ENCODE measurements around the gene BRCA1.

BRCA1 gene

DNA sequence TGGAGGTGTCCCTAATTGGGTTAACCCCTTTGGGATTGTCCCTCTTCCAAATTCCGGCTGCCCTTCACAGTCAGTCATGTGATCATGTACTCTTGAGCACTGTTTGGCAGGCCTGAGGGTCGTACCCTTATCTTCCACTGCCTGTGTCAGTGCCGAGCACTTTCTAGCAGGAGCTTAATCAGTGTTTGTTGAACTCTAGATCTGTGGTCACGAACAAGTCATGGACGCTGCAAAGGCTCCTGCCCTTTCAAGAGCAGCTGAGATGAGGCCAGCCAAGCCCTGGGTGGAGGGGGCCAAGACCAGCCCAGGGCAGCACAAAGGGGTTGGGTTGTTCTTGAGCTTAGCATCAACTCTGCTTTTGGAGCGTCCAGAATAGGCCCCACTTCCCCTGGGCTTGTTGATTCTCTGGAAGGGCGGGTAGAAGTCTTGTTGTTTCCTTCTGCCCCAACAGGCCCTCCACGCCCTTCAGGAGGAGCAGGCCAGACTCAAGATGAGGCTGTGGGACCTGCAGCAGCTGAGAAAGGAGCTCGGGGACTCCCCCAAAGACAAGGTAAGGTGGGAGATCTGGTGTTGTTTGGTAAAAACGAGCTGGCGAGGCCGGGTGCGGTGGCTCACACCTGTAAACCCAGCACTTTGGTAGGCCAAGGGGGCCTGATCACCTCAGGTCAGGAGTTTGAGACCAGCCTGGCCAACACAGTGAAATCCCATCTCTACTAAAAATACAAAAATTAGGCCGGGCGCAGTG lies 113.3 kb downstream of the BRCA1 start:
- no peak overlapping the region for H3K27ac ChIP-seq (replicated peaks)

DNA sequence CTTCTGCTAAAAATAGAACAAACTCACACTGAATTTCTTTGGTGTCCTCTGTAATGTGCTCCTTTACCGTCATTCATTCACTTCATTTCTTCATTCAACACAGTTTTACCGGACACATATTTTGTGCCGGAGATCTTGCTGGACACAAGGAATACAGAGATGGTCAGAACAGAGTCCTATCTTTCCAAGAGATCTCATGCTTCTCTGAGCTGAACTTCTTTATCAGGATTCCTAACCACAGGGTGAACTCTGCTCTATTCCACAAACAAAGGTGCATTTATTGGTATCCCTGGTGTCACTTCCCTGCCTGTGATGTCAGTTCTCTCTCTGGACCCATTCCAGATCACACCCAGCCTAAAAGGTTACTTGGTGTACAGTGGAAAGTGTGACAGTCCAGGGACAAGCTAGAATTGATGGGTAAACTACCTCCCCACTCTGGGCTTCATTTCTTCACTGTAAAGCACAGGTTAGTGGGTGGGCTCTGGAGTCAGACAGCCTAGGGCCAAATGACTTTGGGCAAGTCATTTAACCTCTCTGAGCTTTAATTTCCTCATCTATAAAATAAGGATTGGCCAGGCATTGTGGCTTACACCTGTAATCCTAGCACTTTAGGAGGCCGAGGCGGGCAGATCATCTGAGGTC lies 114.4 kb downstream of the BRCA1 start:
- H3K27ac ChIP-seq (replicated peaks), result no peak overlapping the region

More for the DNA sequence above, 113.3 kb downstream of the BRCA1 start:
- no peak for DNase-seq (ENCODE audit: low read depth in 1 of 2, low spot score in 1 of 2)
- TF ChIP-seq, protein P1, sequence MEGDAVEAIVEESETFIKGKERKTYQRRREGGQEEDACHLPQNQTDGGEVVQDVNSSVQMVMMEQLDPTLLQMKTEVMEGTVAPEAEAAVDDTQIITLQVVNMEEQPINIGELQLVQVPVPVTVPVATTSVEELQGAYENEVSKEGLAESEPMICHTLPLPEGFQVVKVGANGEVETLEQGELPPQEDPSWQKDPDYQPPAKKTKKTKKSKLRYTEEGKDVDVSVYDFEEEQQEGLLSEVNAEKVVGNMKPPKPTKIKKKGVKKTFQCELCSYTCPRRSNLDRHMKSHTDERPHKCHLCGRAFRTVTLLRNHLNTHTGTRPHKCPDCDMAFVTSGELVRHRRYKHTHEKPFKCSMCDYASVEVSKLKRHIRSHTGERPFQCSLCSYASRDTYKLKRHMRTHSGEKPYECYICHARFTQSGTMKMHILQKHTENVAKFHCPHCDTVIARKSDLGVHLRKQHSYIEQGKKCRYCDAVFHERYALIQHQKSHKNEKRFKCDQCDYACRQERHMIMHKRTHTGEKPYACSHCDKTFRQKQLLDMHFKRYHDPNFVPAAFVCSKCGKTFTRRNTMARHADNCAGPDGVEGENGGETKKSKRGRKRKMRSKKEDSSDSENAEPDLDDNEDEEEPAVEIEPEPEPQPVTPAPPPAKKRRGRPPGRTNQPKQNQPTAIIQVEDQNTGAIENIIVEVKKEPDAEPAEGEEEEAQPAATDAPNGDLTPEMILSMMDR (IDR thresholded peaks at IDR 0.05; ENCODE audit: insufficient read depth, low read length), result no peak
- TF ChIP-seq SPI1 (IDR thresholded peaks at IDR 0.05; ENCODE audit: borderline replicate concordance, low read depth) (no peak), GABPA (IDR thresholded peaks at IDR 0.05; ENCODE audit: low read depth) (no peak), POLR2AphosphoS5 (IDR thresholded peaks at IDR 0.05; ENCODE audit: low read depth) (no peak)
- TF ChIP-seq, protein P2, sequence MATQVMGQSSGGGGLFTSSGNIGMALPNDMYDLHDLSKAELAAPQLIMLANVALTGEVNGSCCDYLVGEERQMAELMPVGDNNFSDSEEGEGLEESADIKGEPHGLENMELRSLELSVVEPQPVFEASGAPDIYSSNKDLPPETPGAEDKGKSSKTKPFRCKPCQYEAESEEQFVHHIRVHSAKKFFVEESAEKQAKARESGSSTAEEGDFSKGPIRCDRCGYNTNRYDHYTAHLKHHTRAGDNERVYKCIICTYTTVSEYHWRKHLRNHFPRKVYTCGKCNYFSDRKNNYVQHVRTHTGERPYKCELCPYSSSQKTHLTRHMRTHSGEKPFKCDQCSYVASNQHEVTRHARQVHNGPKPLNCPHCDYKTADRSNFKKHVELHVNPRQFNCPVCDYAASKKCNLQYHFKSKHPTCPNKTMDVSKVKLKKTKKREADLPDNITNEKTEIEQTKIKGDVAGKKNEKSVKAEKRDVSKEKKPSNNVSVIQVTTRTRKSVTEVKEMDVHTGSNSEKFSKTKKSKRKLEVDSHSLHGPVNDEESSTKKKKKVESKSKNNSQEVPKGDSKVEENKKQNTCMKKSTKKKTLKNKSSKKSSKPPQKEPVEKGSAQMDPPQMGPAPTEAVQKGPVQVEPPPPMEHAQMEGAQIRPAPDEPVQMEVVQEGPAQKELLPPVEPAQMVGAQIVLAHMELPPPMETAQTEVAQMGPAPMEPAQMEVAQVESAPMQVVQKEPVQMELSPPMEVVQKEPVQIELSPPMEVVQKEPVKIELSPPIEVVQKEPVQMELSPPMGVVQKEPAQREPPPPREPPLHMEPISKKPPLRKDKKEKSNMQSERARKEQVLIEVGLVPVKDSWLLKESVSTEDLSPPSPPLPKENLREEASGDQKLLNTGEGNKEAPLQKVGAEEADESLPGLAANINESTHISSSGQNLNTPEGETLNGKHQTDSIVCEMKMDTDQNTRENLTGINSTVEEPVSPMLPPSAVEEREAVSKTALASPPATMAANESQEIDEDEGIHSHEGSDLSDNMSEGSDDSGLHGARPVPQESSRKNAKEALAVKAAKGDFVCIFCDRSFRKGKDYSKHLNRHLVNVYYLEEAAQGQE (IDR thresholded peaks at IDR 0.05; ENCODE audit: insufficient replicate concordance, low read depth), result no peak
- Histone ChIP-seq H3K27me3 (ENCODE audit: insufficient read depth, poor library complexity, severe bottlenecking) (no peaks in the 10 kb centered on the region), H3K4me3 (replicated peaks; ENCODE audit: insufficient read depth, low read length) (no peak overlapping the region)

More for the DNA sequence above, 114.4 kb downstream of the BRCA1 start:
- Histone ChIP-seq H3K4me3 (replicated peaks; ENCODE audit: insufficient read depth, low read length) (no peak overlapping the region), H3K27me3 (ENCODE audit: insufficient read depth, poor library complexity, severe bottlenecking) (no peaks in the 10 kb centered on the region)
- no peak for DNase-seq (ENCODE audit: low read depth in 1 of 2, low spot score in 1 of 2)
- TF ChIP-seq, protein P1 (IDR thresholded peaks at IDR 0.05; ENCODE audit: insufficient read depth, low read length), result no peak
- TF ChIP-seq GABPA (IDR thresholded peaks at IDR 0.05; ENCODE audit: low read depth) (no peak), SPI1 (IDR thresholded peaks at IDR 0.05; ENCODE audit: borderline replicate concordance, low read depth) (no peak), POLR2AphosphoS5 (IDR thresholded peaks at IDR 0.05; ENCODE audit: low read depth) (no peak)
- TF ChIP-seq, protein P2 (IDR thresholded peaks at IDR 0.05; ENCODE audit: insufficient replicate concordance, low read depth), result no peak
